ENCODE measurements around the gene TBX3.

The TBX3 gene

GRCh38 chr12:114674251-114675047 lies 9.5 kb downstream of the TBX3 start:
- DNase-seq (ENCODE audit: low read depth in 1 of 2, low spot score in 1 of 2) = no peak
- TF ChIP-seq JUND (IDR thresholded peaks at IDR 0.05; ENCODE audit: low read depth) = no peak
- in situ Hi-C loops (cut with HindIII; ENCODE audit: low pct_unique_long_range_greater_than_20kb, low sequenced_read_pairs) = no loop called here

- in situ Hi-C loops (cut with HindIII; ENCODE audit: low pct_unique_long_range_greater_than_20kb, low sequenced_read_pairs) = no loop called here
- TF ChIP-seq JUND (IDR thresholded peaks at IDR 0.05; ENCODE audit: low read depth) = no peak
- DNase-seq (ENCODE audit: low read depth in 1 of 2, low spot score in 1 of 2) = no peak
Measured at GRCh38 chr12:114673901-114674250, 10.1 kb downstream of the TBX3 start.

GRCh38 chr12:114673169-114673833 lies 10.7 kb downstream of the TBX3 start:
- in situ Hi-C loops (cut with HindIII; ENCODE audit: low pct_unique_long_range_greater_than_20kb, low sequenced_read_pairs) = no loop called here
- DNase-seq (ENCODE audit: low read depth in 1 of 2, low spot score in 1 of 2) = no peak

GRCh38 chr12:114672817-114673168 lies 11.2 kb downstream of the TBX3 start:
- in situ Hi-C loops (cut with HindIII; ENCODE audit: low pct_unique_long_range_greater_than_20kb, low sequenced_read_pairs) = no loop called here
- DNase-seq (ENCODE audit: low read depth in 1 of 2, low spot score in 1 of 2) = no peak
- TF ChIP-seq JUND (IDR thresholded peaks at IDR 0.05; ENCODE audit: low read depth) = no peak

More at GRCh38 chr12:114673169-114673833, 10.7 kb downstream of the TBX3 start:
- no peak for TF ChIP-seq JUND (IDR thresholded peaks at IDR 0.05; ENCODE audit: low read depth)

- in situ Hi-C loops (cut with HindIII; ENCODE audit: low pct_unique_long_range_greater_than_20kb, low sequenced_read_pairs) = no loop called here
- DNase-seq (ENCODE audit: low read depth in 1 of 2, low spot score in 1 of 2) = no peak
- no peak for TF ChIP-seq JUND (IDR thresholded peaks at IDR 0.05; ENCODE audit: low read depth)
Measured at GRCh38 chr12:114671443-114672411, 12.2 kb downstream of the TBX3 start.

GRCh38 chr12:114671066-114671442 lies 12.9 kb downstream of the TBX3 start:
- no peak for TF ChIP-seq JUND (IDR thresholded peaks at IDR 0.05; ENCODE audit: low read depth)
- no peak for DNase-seq (ENCODE audit: low read depth in 1 of 2, low spot score in 1 of 2)
- in situ Hi-C loops (cut with HindIII; ENCODE audit: low pct_unique_long_range_greater_than_20kb, low sequenced_read_pairs) = no loop called here

- no peak for DNase-seq (ENCODE audit: low read depth in 1 of 2, low spot score in 1 of 2)
- no peak for TF ChIP-seq JUND (IDR thresholded peaks at IDR 0.05; ENCODE audit: low read depth)
- in situ Hi-C loops (cut with HindIII; ENCODE audit: low pct_unique_long_range_greater_than_20kb, low sequenced_read_pairs) = no loop called here
Measured at GRCh38 chr12:114670291-114670980, 13.5 kb downstream of the TBX3 start.

- no peak for DNase-seq (ENCODE audit: low read depth in 1 of 2, low spot score in 1 of 2)
- no peak for TF ChIP-seq JUND (IDR thresholded peaks at IDR 0.05; ENCODE audit: low read depth)
- in situ Hi-C loops (cut with HindIII; ENCODE audit: low pct_unique_long_range_greater_than_20kb, low sequenced_read_pairs) = no loop called here
Measured at GRCh38 chr12:114669401-114670290, 14.3 kb downstream of the TBX3 start.

GRCh38 chr12:114668886-114669288 lies 15.1 kb downstream of the TBX3 start:
- in situ Hi-C loops (cut with HindIII; ENCODE audit: low pct_unique_long_range_greater_than_20kb, low sequenced_read_pairs) = no loop called here
- DNase-seq (ENCODE audit: low read depth in 1 of 2, low spot score in 1 of 2) = no peak
- no peak for TF ChIP-seq JUND (IDR thresholded peaks at IDR 0.05; ENCODE audit: low read depth)

- DNase-seq (ENCODE audit: low read depth in 1 of 2, low spot score in 1 of 2) = peak; percentile 88 to 97
- no peak for TF ChIP-seq JUND (IDR thresholded peaks at IDR 0.05; ENCODE audit: low read depth)
- in situ Hi-C loops (cut with HindIII; ENCODE audit: low pct_unique_long_range_greater_than_20kb, low sequenced_read_pairs) = no loop called here
Measured at GRCh38 chr12:114668151-114668885, 15.7 kb downstream of the TBX3 start.

- in situ Hi-C loops (cut with HindIII; ENCODE audit: low pct_unique_long_range_greater_than_20kb, low sequenced_read_pairs) = no loop called here
- TF ChIP-seq JUND (IDR thresholded peaks at IDR 0.05; ENCODE audit: low read depth) = no peak
- no peak for DNase-seq (ENCODE audit: low read depth in 1 of 2, low spot score in 1 of 2)
Measured at GRCh38 chr12:114667669-114668150, 16.3 kb downstream of the TBX3 start.
